ENCODE data around the gene ITPRIPL1.

ITPRIPL1 gene

DNA sequence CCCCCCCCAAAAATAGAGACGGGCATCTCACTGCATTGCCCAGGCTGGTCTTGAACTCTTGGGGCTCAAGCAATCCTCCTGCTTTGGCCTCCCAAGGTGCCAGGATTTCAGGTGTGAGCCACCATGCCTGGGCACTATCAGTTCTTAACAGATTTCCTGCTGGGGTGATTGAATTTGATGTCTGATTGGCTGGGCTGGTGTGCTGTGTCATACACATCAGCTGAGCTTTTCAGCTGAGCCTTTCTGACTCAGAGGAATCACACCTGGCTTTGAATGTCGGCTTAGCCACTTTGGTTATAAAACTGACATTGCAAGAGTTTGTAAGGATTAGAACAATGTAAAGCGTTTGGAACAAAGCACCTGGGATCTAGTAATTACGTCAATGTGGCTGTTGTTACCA, 29.4 kb downstream of the ITPRIPL1 start:
- H2BK12ac ChIP-seq (ENCODE audit: low read length in 2 of 2) = no peak overlapping the region
- no peak overlapping the region for H2BK120ac ChIP-seq (ENCODE audit: low read depth, low read length)
- no peak overlapping the region for H4K8ac ChIP-seq (ENCODE audit: low read length)
- WGBS = 98% methylated on average over 4 of the region's 4 CpGs
- H3K18ac ChIP-seq (ENCODE audit: low read depth in 1 of 2, low read length in 2 of 2) = no peak overlapping the region
- no peak for DNase-seq
- no peaks in the 10 kb centered on the region for H3K27me3 ChIP-seq (ENCODE audit: control insufficient read depth in 1 of 2, insufficient read depth in 1 of 2, low read length in 2 of 2)
- no peak overlapping the region for H4K91ac ChIP-seq (ENCODE audit: low read length)
- no peaks in the 10 kb centered on the region for H3K9me3 ChIP-seq (ENCODE audit: control insufficient read depth, low read length)
- no peak overlapping the region for H3K14ac ChIP-seq (ENCODE audit: low read length in 2 of 2)
- H2BK5ac ChIP-seq (ENCODE audit: low read depth, low read length, poor library complexity, severe bottlenecking) = no peak overlapping the region
- no peak overlapping the region for H3K9ac ChIP-seq (ENCODE audit: low read length)
- no peak overlapping the region for H2AFZ ChIP-seq (ENCODE audit: low read depth, low read length)
- H3K27ac ChIP-seq (ENCODE audit: low read length, poor library complexity, severe bottlenecking) = no peak overlapping the region
- no peak overlapping the region for H3K4ac ChIP-seq (ENCODE audit: low read depth in 1 of 2, low read length in 2 of 2)
- H2AK5ac ChIP-seq (ENCODE audit: low read length, severe bottlenecking) = no peak overlapping the region
- no peak overlapping the region for H3K4me3 ChIP-seq (ENCODE audit: insufficient read depth in 1 of 2, low read depth in 1 of 2, low read length in 2 of 2)
- H3K36me3 ChIP-seq (ENCODE audit: control insufficient read depth in 1 of 2, insufficient read depth in 2 of 2, low read depth in 1 of 2, low read length in 2 of 2) = peaks cover 6 to 11% of the 10 kb centered on the region in 2 experiments
- no peak overlapping the region for H3K23ac ChIP-seq (ENCODE audit: low read length in 2 of 2)
- H3K79me1 ChIP-seq (replicated peaks; ENCODE audit: low read length, poor library complexity, severe bottlenecking) = peaks cover 6% of the 10 kb centered on the region
- no peak overlapping the region for H2BK15ac ChIP-seq (ENCODE audit: low read depth, poor library complexity, severe bottlenecking)
- H3K4me2 ChIP-seq (ENCODE audit: low read length, poor library complexity, severe bottlenecking) = no peak overlapping the region
- H3K4me1 ChIP-seq (ENCODE audit: control insufficient read depth, insufficient read depth, low read depth, low read length) = no peaks in the 10 kb centered on the region

DNA sequence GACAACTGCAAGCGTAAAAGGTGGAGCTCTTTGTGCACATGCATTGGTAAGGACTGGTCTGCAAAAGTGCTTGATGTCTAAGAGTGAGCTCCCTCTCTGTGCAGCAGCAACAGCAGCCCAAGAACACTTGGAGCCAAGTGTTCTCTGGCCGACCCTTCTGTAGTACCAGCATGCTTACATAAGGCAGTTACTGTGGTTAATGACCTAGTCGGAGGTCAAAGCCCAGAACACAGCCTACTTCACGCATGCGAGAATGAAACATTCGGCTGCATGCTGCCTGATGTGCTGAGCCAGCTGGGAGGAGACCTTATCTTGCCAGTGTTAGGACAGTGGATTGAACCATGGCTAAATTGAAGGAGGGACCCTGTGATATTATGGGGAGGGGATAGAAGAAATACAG, 31.8 kb downstream of the ITPRIPL1 start:
- H3K4me2 ChIP-seq (ENCODE audit: low read length, poor library complexity, severe bottlenecking) = no peak overlapping the region
- H3K79me1 ChIP-seq (replicated peaks; ENCODE audit: low read length, poor library complexity, severe bottlenecking) = peaks cover 3% of the 10 kb centered on the region
- no peak overlapping the region for H3K27ac ChIP-seq (ENCODE audit: low read length, poor library complexity, severe bottlenecking)
- H2AFZ ChIP-seq (ENCODE audit: low read depth, low read length) = no peak overlapping the region
- no peak overlapping the region for H2BK12ac ChIP-seq (ENCODE audit: low read length in 2 of 2)
- H3K36me3 ChIP-seq (ENCODE audit: control insufficient read depth in 1 of 2, insufficient read depth in 2 of 2, low read depth in 1 of 2, low read length in 2 of 2) = peaks cover 0 to 3% of the 10 kb centered on the region in 2 experiments
- no peak overlapping the region for H3K4ac ChIP-seq (ENCODE audit: low read depth in 1 of 2, low read length in 2 of 2)
- WGBS = 98% methylated on average over 6 of the region's 6 CpGs
- no peak overlapping the region for H2BK5ac ChIP-seq (ENCODE audit: low read depth, low read length, poor library complexity, severe bottlenecking)
- no peaks in the 10 kb centered on the region for H3K27me3 ChIP-seq (ENCODE audit: control insufficient read depth in 1 of 2, insufficient read depth in 1 of 2, low read length in 2 of 2)
- no peak overlapping the region for H3K18ac ChIP-seq (ENCODE audit: low read depth in 1 of 2, low read length in 2 of 2)
- no peak overlapping the region for H4K8ac ChIP-seq (ENCODE audit: low read length)
- H3K9ac ChIP-seq (ENCODE audit: low read length) = no peak overlapping the region
- no peaks in the 10 kb centered on the region for H3K9me3 ChIP-seq (ENCODE audit: control insufficient read depth, low read length)
- H2AK5ac ChIP-seq (ENCODE audit: low read length, severe bottlenecking) = no peak overlapping the region
- no peak overlapping the region for H3K14ac ChIP-seq (ENCODE audit: low read length in 2 of 2)
- H4K91ac ChIP-seq (ENCODE audit: low read length) = no peak overlapping the region
- DNase-seq = no peak
- no peak overlapping the region for H3K23ac ChIP-seq (ENCODE audit: low read length in 2 of 2)
- no peaks in the 10 kb centered on the region for H3K4me1 ChIP-seq (ENCODE audit: control insufficient read depth, insufficient read depth, low read depth, low read length)
- no peak overlapping the region for H2BK120ac ChIP-seq (ENCODE audit: low read depth, low read length)
- no peak overlapping the region for H3K4me3 ChIP-seq (ENCODE audit: insufficient read depth in 1 of 2, low read depth in 1 of 2, low read length in 2 of 2)
- H2BK15ac ChIP-seq (ENCODE audit: low read depth, poor library complexity, severe bottlenecking) = no peak overlapping the region

DNA sequence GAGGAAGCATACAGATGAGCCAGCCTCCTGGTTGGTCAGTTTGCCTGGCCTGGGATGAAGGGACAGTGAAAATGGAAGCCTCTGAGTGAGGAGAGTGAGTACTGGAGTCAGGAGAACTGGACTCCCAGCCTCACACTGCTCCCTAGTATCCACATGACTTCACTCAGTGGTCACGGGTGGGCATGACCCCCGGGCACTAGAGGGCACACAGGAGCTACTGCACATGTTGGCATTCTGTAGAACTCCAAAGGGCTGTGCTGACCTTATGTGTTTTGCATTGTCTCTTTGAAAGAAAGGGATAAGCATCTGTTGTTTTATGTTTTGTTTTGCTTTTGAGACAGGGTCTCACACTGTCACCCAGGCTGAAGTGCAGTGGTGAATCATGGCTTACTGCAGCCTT, 34.2 kb downstream of the ITPRIPL1 start:
- Histone ChIP-seq H2AFZ (ENCODE audit: low read depth, low read length) (no peak overlapping the region), H4K91ac (ENCODE audit: low read length) (no peak overlapping the region), H3K23ac (ENCODE audit: low read length in 2 of 2) (no peak overlapping the region), H3K36me3 (ENCODE audit: control insufficient read depth in 1 of 2, insufficient read depth in 2 of 2, low read depth in 1 of 2, low read length in 2 of 2) (peaks cover 0 to 3% of the 10 kb centered on the region in 2 experiments), H3K4me3 (ENCODE audit: insufficient read depth in 1 of 2, low read depth in 1 of 2, low read length in 2 of 2) (no peak overlapping the region), H3K4me1 (ENCODE audit: control insufficient read depth, insufficient read depth, low read depth, low read length) (no peaks in the 10 kb centered on the region), H2AK5ac (ENCODE audit: low read length, severe bottlenecking) (no peak overlapping the region), H3K9me3 (ENCODE audit: control insufficient read depth, low read length) (no peaks in the 10 kb centered on the region), H2BK5ac (ENCODE audit: low read depth, low read length, poor library complexity, severe bottlenecking) (no peak overlapping the region), H2BK12ac (ENCODE audit: low read length in 2 of 2) (no peak overlapping the region), H3K4ac (ENCODE audit: low read depth in 1 of 2, low read length in 2 of 2) (no peak overlapping the region), H2BK15ac (ENCODE audit: low read depth, poor library complexity, severe bottlenecking) (no peak overlapping the region), H2BK120ac (ENCODE audit: low read depth, low read length) (no peak overlapping the region), H3K27me3 (ENCODE audit: control insufficient read depth in 1 of 2, insufficient read depth in 1 of 2, low read length in 2 of 2) (no peaks in the 10 kb centered on the region), H3K4me2 (ENCODE audit: low read length, poor library complexity, severe bottlenecking) (no peak overlapping the region), H3K18ac (ENCODE audit: low read depth in 1 of 2, low read length in 2 of 2) (no peak overlapping the region), H3K14ac (ENCODE audit: low read length in 2 of 2) (no peak overlapping the region), H3K27ac (ENCODE audit: low read length, poor library complexity, severe bottlenecking) (no peak overlapping the region), H3K79me1 (replicated peaks; ENCODE audit: low read length, poor library complexity, severe bottlenecking) (no peaks in the 10 kb centered on the region), H4K8ac (ENCODE audit: low read length) (no peak overlapping the region), H3K9ac (ENCODE audit: low read length) (no peak overlapping the region)
- DNase-seq = no peak
- 89% methylated on average over 2 of the region's 2 CpGs for WGBS

- peaks cover 4 to 6% of the 10 kb centered on the region in 2 experiments for H3K36me3 ChIP-seq (ENCODE audit: control insufficient read depth in 1 of 2, insufficient read depth in 2 of 2, low read depth in 1 of 2, low read length in 2 of 2)
- no peak overlapping the region for H3K14ac ChIP-seq (ENCODE audit: low read length in 2 of 2)
- H3K4me3 ChIP-seq (ENCODE audit: insufficient read depth in 1 of 2, low read depth in 1 of 2, low read length in 2 of 2) = no peak overlapping the region
- H2AFZ ChIP-seq (ENCODE audit: low read depth, low read length) = no peak overlapping the region
- H3K27ac ChIP-seq (ENCODE audit: low read length, poor library complexity, severe bottlenecking) = no peak overlapping the region
- no peak overlapping the region for H3K18ac ChIP-seq (ENCODE audit: low read depth in 1 of 2, low read length in 2 of 2)
- H2BK15ac ChIP-seq (ENCODE audit: low read depth, poor library complexity, severe bottlenecking) = no peak overlapping the region
- no peak overlapping the region for H2BK120ac ChIP-seq (ENCODE audit: low read depth, low read length)
- no peak overlapping the region for H3K4ac ChIP-seq (ENCODE audit: low read depth in 1 of 2, low read length in 2 of 2)
- H3K4me2 ChIP-seq (ENCODE audit: low read length, poor library complexity, severe bottlenecking) = no peak overlapping the region
- no peaks in the 10 kb centered on the region for H3K27me3 ChIP-seq (ENCODE audit: control insufficient read depth in 1 of 2, insufficient read depth in 1 of 2, low read length in 2 of 2)
- H3K9ac ChIP-seq (ENCODE audit: low read length) = no peak overlapping the region
- peaks cover 1% of the 10 kb centered on the region for H3K79me1 ChIP-seq (replicated peaks; ENCODE audit: low read length, poor library complexity, severe bottlenecking)
- no peak overlapping the region for H4K8ac ChIP-seq (ENCODE audit: low read length)
- H2BK12ac ChIP-seq (ENCODE audit: low read length in 2 of 2) = no peak overlapping the region
- no peak overlapping the region for H4K91ac ChIP-seq (ENCODE audit: low read length)
- no peaks in the 10 kb centered on the region for H3K9me3 ChIP-seq (ENCODE audit: control insufficient read depth, low read length)
- H3K4me1 ChIP-seq (ENCODE audit: control insufficient read depth, insufficient read depth, low read depth, low read length) = no peaks in the 10 kb centered on the region
- H2BK5ac ChIP-seq (ENCODE audit: low read depth, low read length, poor library complexity, severe bottlenecking) = no peak overlapping the region
- H3K23ac ChIP-seq (ENCODE audit: low read length in 2 of 2) = no peak overlapping the region
- no peak for DNase-seq
- WGBS = no CpG with 5 or more reads among the region's 1 CpG
- no peak overlapping the region for H2AK5ac ChIP-seq (ENCODE audit: low read length, severe bottlenecking)
Observed at GRCh38 chr2:96359866-96360265, 34.7 kb downstream of the ITPRIPL1 start.

Data from mesenchymal stem cell (in vitro differentiated cells and primary cell).